HG03196 (cell line): Measurements from ENCODE around the gene CDH13.

ENCODE experiments used
- ATAC-seq: cut with Tn5 transposase; IDR thresholded peaks from one replicate; pipeline ENCODE4 v1.9.1; 2021; ENCODE audit not compliant: unreplicated experiment

Gene CDH13

GRCh38 chr16:83517398-83517797 is 890.6 kb downstream of the CDH13 start:
- ATAC-seq = no peak

- no peak for ATAC-seq
These were observed 893.8 kb downstream of the CDH13 start for GRCh38 chr16:83520596-83520995.

- no peak for ATAC-seq
These were observed 903.5 kb downstream of the CDH13 start for GRCh38 chr16:83530293-83530692.

GRCh38 chr16:83532634-83533033 is 905.9 kb downstream of the CDH13 start:
- ATAC-seq = no peak

GRCh38 chr16:83533193-83533592 is 906.4 kb downstream of the CDH13 start:
- ATAC-seq = no peak

DNA sequence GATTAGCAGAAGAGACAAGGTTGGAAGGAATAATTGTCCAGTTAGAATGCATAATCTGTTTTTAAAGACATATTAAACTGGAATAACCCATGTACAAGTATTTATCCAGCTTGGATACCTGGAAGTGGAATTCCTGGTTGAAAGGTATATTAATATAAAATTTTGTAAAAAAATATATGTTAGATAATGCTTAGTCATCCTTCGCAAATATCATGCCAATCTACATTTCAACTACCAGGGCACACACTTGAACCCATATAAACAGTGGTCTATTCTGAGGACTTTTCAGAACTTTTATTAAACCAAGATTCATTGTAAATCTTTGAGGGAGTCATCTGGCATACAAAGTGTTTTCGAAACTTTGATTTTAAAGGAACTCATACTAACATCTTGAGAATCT is 911.9 kb downstream of the CDH13 start:
- ATAC-seq = no peak

GRCh38 chr16:83539736-83540490 is 913.1 kb downstream of the CDH13 start:
- no peak for ATAC-seq

DNA sequence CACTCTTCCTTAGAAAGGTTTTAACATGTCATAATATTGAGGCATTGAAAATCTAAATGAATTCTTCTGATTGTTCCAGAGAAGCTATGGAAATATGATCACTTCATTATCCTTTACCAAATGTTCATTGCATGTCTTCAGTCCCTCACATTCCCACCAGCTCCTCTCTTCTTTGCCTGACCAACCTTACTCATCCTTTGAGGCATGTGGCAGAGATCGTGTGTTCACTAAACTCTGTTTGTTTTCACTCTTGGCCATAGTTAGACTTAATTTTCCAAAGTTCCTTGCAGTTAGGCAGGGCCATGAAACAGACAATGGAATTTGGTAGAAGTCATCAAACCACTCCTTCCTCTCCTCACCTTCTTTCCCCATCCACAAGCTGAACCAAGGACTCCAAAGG is 914.5 kb downstream of the CDH13 start:
- no peak for ATAC-seq

DNA sequence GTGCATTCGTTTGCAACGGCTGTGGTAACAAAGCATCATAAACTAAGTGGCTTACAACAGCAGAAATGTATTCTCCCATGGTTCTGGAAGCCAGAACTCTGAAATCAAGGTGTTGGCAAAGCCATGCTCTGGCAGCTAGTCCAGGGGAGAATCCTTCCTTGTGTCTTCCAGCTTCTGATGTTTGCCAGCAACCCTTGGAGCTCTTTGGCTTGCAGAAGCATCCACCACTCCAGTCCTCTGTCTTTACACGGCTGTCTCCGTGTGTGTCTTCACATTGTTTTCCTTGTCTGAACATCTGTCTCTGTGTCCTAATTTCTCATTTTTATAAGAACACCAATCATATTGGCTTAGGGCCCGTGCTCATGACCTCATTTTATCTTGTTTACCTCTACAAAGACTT is 915.7 kb downstream of the CDH13 start:
- no peak for ATAC-seq

GRCh38 chr16:83549316-83550182 is 922.8 kb downstream of the CDH13 start:
- ATAC-seq = no peak

DNA sequence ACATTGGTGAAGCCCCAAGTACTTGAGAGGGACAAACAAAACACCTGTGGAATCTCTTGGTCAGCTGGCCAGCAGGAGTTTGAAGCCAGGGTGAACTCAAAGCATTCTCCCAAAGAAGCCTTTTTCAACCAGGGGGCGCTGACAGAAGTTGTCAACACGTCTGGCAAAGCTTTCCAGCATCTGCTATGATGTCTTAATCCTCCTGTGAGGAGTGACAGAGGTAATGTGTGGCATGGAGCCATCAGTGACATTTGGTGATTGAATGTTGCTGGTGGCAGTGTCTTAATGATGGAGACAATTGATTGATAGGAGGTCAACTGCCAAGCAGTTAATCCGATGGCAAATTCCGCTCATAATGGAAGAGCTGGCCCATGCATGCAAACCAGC is 923.4 kb downstream of the CDH13 start:
- no peak for ATAC-seq

GRCh38 chr16:83552228-83552627 is 925.5 kb downstream of the CDH13 start:
- no peak for ATAC-seq

DNA sequence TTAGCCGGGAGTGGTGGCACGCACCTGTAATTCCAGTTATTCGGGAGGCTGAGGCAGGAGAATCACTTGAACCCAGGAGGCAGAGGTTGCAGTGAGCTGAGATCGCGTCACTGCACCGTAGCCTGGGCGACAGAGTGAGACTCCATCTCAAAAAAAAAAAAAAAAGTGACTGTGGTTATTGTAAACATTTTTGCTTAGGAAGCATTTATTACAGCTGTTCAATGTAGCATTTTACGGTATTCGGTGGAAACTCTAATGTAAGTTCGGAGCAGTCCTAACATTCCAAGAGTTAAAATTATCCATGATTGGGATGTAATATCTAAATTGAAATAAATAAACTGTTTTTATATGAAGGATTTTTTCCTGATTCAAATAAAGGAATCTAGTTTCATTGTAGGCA is 926.2 kb downstream of the CDH13 start:
- ATAC-seq = no peak

DNA sequence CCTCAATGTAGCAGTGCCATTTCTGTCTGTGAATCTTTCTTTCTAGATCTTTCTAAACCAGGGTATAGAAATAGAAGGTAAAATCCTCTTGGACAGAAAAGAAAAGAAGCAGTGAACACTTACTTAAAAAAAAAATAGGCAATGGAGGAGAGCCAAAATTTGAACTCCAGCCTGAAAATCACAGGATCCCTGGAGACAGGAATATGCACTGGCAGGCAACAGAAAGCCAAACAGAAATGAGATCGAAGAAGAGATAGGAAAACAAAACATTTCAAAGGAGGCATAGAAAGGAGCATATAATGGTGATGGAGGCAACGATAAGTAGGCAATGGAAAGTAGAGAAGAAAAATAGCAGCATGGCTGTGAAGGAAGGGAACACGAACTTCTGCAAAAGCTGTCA is 927.3 kb downstream of the CDH13 start:
- no peak for ATAC-seq

- ATAC-seq = no peak
These were observed 927.8 kb downstream of the CDH13 start for GRCh38 chr16:83554540-83554939.

DNA sequence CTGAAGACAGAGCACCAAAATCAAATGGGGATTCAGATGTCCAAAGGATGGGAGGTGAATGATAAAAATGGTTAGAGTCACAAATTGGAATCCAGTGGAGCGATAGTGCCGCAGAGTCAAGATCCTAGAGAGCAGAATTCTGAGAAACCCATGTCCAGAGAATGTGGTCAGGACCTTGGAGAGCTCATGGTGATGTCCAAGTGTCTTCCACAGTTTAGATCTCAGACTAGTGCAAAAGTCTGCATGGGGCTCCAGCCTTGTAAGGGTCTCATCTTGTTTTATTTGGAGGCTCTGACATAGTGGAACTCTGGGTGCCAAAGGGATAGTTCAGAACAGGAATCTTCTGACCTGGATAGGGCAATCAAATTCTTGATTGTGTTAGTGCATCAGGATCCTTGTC is 935.1 kb downstream of the CDH13 start:
- ATAC-seq = no peak

DNA sequence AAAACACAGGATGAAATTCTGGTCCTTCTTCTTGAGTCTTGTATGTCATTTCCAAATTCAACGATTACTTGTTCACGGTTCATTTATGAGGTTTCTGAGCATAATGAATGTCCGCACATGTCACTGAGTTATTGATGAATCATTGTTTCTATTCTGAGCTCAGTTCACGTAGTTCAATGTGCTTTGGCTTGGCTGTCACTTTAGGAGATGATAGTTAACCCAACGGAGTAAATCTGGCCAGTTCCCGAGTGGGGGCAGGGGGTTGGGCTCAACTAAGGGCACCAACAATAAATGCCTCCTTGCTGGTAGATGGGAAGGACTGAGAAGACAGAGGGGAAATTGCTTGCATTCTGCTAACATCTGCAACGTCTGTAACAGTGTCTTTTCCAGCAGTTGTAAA is 941.6 kb downstream of the CDH13 start:
- ATAC-seq = no peak

- ATAC-seq = no peak
These were observed 947.6 kb downstream of the CDH13 start for GRCh38 chr16:83574388-83574787.

GRCh38 chr16:83577078-83577745 is 950.4 kb downstream of the CDH13 start:
- no peak for ATAC-seq

DNA sequence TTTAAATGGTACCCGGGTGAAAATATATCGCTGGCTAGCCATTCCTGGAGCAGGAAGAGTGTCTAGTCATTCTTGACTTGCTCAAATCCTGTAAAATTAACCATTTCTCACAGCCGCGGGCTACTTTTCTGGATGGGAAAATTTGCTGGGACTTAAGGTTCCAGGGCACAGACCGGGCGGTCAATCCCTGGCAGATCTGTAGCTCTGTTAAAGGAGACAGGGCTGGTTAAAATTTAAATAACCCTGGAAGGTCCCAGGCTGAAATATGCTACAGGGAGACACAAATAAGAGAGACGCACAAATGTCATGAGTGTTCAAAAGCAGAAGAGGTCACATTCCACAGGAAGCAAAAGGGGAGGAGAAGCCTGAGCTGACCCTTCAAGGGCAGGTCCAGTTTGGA is 951.4 kb downstream of the CDH13 start:
- no peak for ATAC-seq

GRCh38 chr16:83579027-83579426 is 952.3 kb downstream of the CDH13 start:
- no peak for ATAC-seq

DNA sequence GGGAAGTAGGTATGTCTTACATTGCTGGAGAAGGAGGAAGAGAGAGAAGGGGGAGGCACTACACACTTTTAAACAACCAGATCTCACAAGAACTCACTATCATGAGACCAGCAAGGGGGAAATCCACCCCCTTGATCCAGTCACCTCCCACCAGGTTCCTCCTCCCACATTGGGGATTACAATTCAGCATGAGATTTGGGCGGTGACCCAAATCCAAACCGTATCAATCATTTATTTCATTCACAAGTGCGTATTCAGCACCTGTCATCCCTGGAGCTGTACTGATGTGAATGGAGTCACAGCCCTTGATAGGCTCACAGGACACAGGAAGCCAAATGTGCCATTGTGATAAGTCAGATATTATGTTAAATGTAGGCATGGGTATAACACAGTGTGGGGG is 952.7 kb downstream of the CDH13 start:
- ATAC-seq = no peak
